GM23248 (cell line): Measurements from ENCODE around the gene PDRG1. TPM values are rescaled to one million over a fixed set of nuclear protein-coding genes. Genes with fewer than 3 reads are reported as not detected.
A peak's percentile ranks its signal among the peaks of the same experiment; 100 is the strongest.

ENCODE experiments used
- DNase-seq: peaks from one replicate; pipeline ENCODE4 v3.0.0-alpha.2; 2015
- H2AFZ ChIP-seq: fragments of 200-600 bp; sonication (generic); 2 replicates; pipeline ENCODE4 v1.6.1; 2016; ENCODE audit warnings: antibody characterized with exemption
- H3F3A ChIP-seq: fragments of 200-600 bp; sonication (generic); 2 replicates; pipeline ENCODE4 v1.6.1; 2016; ENCODE audit warnings: mild to moderate bottlenecking, antibody characterized with exemption, mixed run types; ENCODE audit not compliant: insufficient read depth
- H3K27ac ChIP-seq: fragments of 200-600 bp; sonication (generic); 2 replicates; pipeline ENCODE4 v1.5.1; 2016; ENCODE audit warnings: mild to moderate bottlenecking
- H3K27me3 ChIP-seq: fragments of 200-600 bp; sonication (generic); replicated peaks from 2 replicates; pipeline ENCODE4 v1.6.1; 2016; ENCODE audit warnings: mild to moderate bottlenecking; ENCODE audit not compliant: insufficient read depth
- H3K36me3 ChIP-seq: fragments of 200-600 bp; sonication (generic); 2 replicates; pipeline ENCODE4 v1.6.1; 2016; ENCODE audit warnings: low read depth, mild to moderate bottlenecking
- H3K4me1 ChIP-seq: fragments of 200-600 bp; sonication (generic); 2 replicates; pipeline ENCODE4 v1.6.1; 2016; ENCODE audit warnings: mild to moderate bottlenecking; ENCODE audit not compliant: insufficient read depth
- H3K4me2 ChIP-seq: fragments of 200-600 bp; sonication (generic); one replicate; pipeline ENCODE4 v1.6.1; 2016; ENCODE audit warnings: mild to moderate bottlenecking; ENCODE audit not compliant: unreplicated experiment
- H3K4me3 ChIP-seq: fragments of 200-600 bp; sonication (generic); 2 replicates; pipeline ENCODE4 v1.5.1; 2016; ENCODE audit warnings: mild to moderate bottlenecking
- H3K79me2 ChIP-seq: fragments of 200-600 bp; sonication (generic); 2 replicates; pipeline ENCODE4 v1.6.1; 2016; ENCODE audit warnings: mild to moderate bottlenecking; ENCODE audit not compliant: insufficient read depth
- H3K9ac ChIP-seq: fragments of 200-600 bp; sonication (generic); 2 replicates; pipeline ENCODE4 v1.6.1; 2016; ENCODE audit warnings: mild to moderate bottlenecking
- H3K9me2 ChIP-seq: fragments of 200-600 bp; sonication (generic); 2 replicates; pipeline ENCODE4 v1.6.1; 2016; ENCODE audit warnings: mixed run types, mild to moderate bottlenecking, moderate library complexity; ENCODE audit not compliant: insufficient read depth
- H3K9me3 ChIP-seq: fragments of 200-600 bp; sonication (generic); one replicate; pipeline ENCODE4 v1.6.1; 2017; ENCODE audit warnings: low read depth
- H4K20me1 ChIP-seq: fragments of 200-600 bp; sonication (generic); 2 replicates; pipeline ENCODE4 v1.6.0; 2016; ENCODE audit not compliant: insufficient read depth
- EZH2 ChIP-seq: fragments of 200-600 bp; sonication (generic); IDR thresholded peaks from 2 replicates; pipeline ENCODE4 v1.6.1; 2018; ENCODE audit warnings: antibody characterized with exemption, mild to moderate bottlenecking; ENCODE audit not compliant: insufficient read depth, poor library complexity, severe bottlenecking
- EZH2phosphoT487 ChIP-seq: fragments of 200-600 bp; sonication (generic); IDR thresholded peaks from 2 replicates; pipeline ENCODE4 v1.6.1; 2018; ENCODE audit warnings: antibody characterized with exemption, moderate library complexity, mild to moderate bottlenecking, low read depth; ENCODE audit not compliant: insufficient read depth
- WGBS, 2 experiments: methylation state at CpG; one replicate each; pipeline ENCODE4 v1.1.6; 2015 to 2017; ENCODE audit warnings: low lambda C conversion rate in 2 of 2, low coverage in 1 of 2; ENCODE audit errors: missing lambda C conversion rate in 2 of 2; 5-methylcytosine and 5-hydroxymethylcytosine counted together
- in situ Hi-C: fragments of 300-500 bp; cut with MboI; formaldehyde crosslinking; loops from 2 replicates; pipeline ENCODE4 v1.15.0; 2020
- polyA plus RNA-seq: library from polyadenylated mRNA; unstranded; fragments of >200 nt; fragmentation: Nextera tagmentation; extraction: Ambion mirVana; gene quantifications from 2 replicates; pipeline ENCODE4 v1.2.1, GENCODE V29; 2016
- total RNA-seq: library from RNA; depleted of rRNA; stranded (reverse); fragments of >200 nt; shearing (Covaris generic); gene quantifications from 2 replicates; pipeline ENCODE4 v1.2.3, GENCODE V29; 2014

Gene PDRG1
- total and polyA plus RNA-seq, 2 experiments from 2014 or later, result 10.8 to 16.7 TPM

DNA sequence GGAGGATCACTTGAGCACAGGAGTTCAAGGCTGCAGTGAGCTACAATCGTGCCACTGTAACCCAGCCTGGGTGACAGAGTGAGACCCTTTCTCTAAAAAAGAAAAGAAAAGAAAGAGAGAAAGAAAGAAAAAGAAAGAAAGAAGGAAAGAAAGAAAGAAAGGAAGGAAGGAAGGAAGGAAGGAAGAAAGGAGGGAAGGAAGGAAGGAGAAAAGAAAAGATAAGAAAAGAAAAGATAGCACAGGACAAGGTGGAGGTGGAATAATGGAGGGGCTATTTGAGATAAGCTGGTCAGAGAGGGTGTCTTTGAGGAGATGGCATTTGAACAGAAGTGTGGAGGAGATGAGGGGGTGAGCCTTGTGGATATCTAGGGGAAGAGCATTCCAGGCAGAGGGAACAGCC is 2.7 kb upstream of the PDRG1 start:
- in situ Hi-C loops, result no loop called here
- DNase-seq, result no peak
- peaks cover 12% of the 10 kb centered on the region for H3K27me3 ChIP-seq
- H3K79me2 ChIP-seq, result peaks cover 21% of the 10 kb centered on the region
- TF ChIP-seq EZH2phosphoT487 (no peak), EZH2 (no peak)
- H3K36me3 ChIP-seq, result no peaks in the 10 kb centered on the region
- no peak overlapping the region for H3K9ac ChIP-seq
- H3K4me1 ChIP-seq, result peaks cover 7% of the 10 kb centered on the region
- H3K9me3 ChIP-seq, result no peaks in the 10 kb centered on the region
- no peak overlapping the region for H2AFZ ChIP-seq
- no peaks in the 10 kb centered on the region for H4K20me1 ChIP-seq
- H3F3A ChIP-seq, result no peaks in the 10 kb centered on the region
- H3K9me2 ChIP-seq, result no peaks in the 10 kb centered on the region
- H3K4me2 ChIP-seq, result no peak overlapping the region
- H3K4me3 ChIP-seq, result no peak overlapping the region
- H3K27ac ChIP-seq, result no peak overlapping the region
- 16 to 27% methylated on average over 1 of the region's 1 CpG for WGBS, 2 experiments

DNA sequence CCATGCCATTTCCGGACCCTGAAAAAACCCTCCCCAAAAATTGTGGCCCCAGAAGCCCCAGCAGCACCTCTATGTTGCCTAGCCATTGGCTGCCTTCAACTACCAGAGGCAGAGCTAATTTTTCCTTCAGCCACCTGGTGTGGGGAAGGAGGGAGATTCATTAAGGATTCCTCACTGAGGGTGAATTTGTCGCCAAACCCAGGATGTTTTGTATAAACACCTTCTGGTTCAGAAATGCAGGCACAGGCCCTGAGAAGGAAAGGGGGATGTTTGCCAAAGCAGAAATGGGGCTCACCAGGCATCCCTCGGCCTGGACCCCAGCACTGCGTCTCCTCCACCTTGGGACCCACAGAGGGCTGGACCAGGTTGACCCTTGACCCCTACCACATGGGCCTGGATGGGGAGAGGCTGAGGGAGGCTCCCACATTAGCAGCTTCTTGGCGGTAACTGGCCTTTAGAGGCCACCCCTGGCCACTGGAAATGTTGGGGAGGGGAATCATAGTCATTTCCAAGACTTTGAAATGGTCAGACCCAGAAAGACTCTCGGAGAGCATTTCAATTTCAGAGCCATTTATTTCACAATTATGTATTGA is 1.8 kb upstream of the PDRG1 start:
- Histone ChIP-seq H2AFZ (no peak overlapping the region), H3F3A (no peaks in the 10 kb centered on the region), H3K79me2 (peaks cover 29% of the 10 kb centered on the region), H3K4me1 (peaks cover 7% of the 10 kb centered on the region), H4K20me1 (no peaks in the 10 kb centered on the region), H3K9me2 (no peaks in the 10 kb centered on the region), H3K9me3 (no peaks in the 10 kb centered on the region), H3K27me3 (peaks cover 8% of the 10 kb centered on the region), H3K36me3 (peaks cover 3% of the 10 kb centered on the region; the same call in 1 of the 2 replicates), H3K4me3 (no peak overlapping the region), H3K9ac (no peak overlapping the region), H3K4me2 (no peak overlapping the region), H3K27ac (no peak overlapping the region)
- TF ChIP-seq EZH2 (no peak), EZH2phosphoT487 (no peak)
- 39 to 45% methylated on average over 6 of the region's 6 CpGs for WGBS, 2 experiments
- in situ Hi-C loops, result no loop called here
- DNase-seq, result no peak

DNA sequence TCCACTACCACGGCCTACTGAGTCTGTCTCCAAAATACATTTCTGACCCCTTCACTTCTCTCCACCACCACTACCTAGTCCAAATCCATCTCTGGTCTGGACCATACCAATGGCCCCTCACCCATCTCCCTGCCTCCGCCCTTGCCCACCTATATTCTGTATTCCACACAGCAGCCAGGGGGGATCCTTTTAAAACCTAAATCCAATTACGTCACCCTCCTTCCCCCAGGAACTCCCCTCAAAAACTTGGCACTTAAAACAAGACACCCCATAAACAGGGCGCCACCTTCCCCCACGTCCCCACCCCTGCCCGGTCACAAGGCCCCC is 680 bp downstream of the PDRG1 start:
- H3K27ac ChIP-seq, result no peak overlapping the region
- peak overlapping the region; percentile 91 for H3K4me2 ChIP-seq
- peak overlapping the region; percentile 93 for H3K9ac ChIP-seq
- in situ Hi-C loops, result no loop called here
- H3K9me2 ChIP-seq, result no peaks in the 10 kb centered on the region
- DNase-seq, result no peak
- H3K36me3 ChIP-seq, result peaks cover 19% of the 10 kb centered on the region
- H2AFZ ChIP-seq, result peak overlapping the region; percentile 95
- H3K27me3 ChIP-seq, result peaks cover under 1% of the 10 kb centered on the region
- H3K4me1 ChIP-seq, result peaks cover 7% of the 10 kb centered on the region
- 1 to 2% methylated on average over 6 of the region's 6 CpGs for WGBS, 2 experiments
- H3K79me2 ChIP-seq, result peaks cover 31% of the 10 kb centered on the region
- no peak for TF ChIP-seq EZH2
- no peaks in the 10 kb centered on the region for H3K9me3 ChIP-seq
- H3F3A ChIP-seq, result no peaks in the 10 kb centered on the region
- no peaks in the 10 kb centered on the region for H4K20me1 ChIP-seq
- H3K4me3 ChIP-seq, result peak overlapping the region; percentile 99

DNA sequence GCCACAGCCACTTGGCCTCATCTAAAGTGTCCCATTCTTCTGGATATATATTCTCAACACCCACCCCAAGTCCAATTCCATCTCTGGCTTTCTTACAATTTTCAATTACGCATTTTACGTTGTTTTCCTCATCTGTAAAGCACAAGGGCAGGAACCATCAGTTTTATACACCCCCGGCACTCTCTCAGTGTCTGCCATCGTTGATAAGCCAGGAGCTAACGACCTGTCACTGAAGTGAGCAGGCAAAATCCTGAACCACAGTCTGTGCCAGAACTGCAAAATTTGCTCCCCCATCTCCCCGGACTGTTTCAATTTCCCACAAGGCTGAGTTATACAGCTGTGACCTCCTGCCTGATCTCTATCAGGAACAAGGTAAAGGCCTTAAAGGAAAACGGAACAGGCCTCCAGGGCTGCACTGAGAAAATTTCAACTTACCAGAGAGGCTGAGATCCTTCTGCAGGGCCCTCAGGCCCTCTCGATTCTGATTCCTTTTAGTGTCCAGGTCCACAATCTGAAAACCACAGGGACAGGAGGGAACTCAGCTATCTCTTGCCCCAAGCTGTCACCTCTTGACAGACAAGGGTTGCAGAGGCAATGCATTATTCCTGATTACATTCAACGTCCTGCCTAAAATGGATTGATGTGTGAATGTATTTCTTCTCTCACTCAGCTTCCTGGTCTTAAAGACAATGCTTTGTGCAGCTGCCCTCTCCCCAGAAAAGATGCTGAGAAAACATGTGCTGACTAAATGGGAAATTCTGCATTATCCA is 1.8 kb downstream of the PDRG1 start:
- H3K9ac ChIP-seq, result peak overlapping the region; percentile 93
- DNase-seq, result no peak
- H3K36me3 ChIP-seq, result peaks cover 19% of the 10 kb centered on the region
- no peaks in the 10 kb centered on the region for H3K9me3 ChIP-seq
- H3K79me2 ChIP-seq, result peaks cover 31% of the 10 kb centered on the region
- H3F3A ChIP-seq, result no peaks in the 10 kb centered on the region
- in situ Hi-C loops, result no loop called here
- H3K27ac ChIP-seq, result no peak overlapping the region
- TF ChIP-seq EZH2 (no peak), EZH2phosphoT487 (no peak)
- H4K20me1 ChIP-seq, result no peaks in the 10 kb centered on the region
- H2AFZ ChIP-seq, result no peak overlapping the region
- H3K4me3 ChIP-seq, result peak overlapping the region; percentile 99
- H3K9me2 ChIP-seq, result no peaks in the 10 kb centered on the region
- peak overlapping the region; percentile 91 for H3K4me2 ChIP-seq
- peaks cover 7% of the 10 kb centered on the region for H3K4me1 ChIP-seq
- 76 to 78% methylated on average over 9 of the region's 9 CpGs for WGBS, 2 experiments
- H3K27me3 ChIP-seq, result no peaks in the 10 kb centered on the region
